Measurements from ENCODE around the gene NCEH1.
"Not testable (repeated sequence)": the region's sequence is repeated elsewhere in the genome, so short reads cannot be mapped to it uniquely, and the experiment has no call there.

The NCEH1 gene

GRCh38 chr3:172609750-172610149 is 101.1 kb downstream of the NCEH1 start:
- DNase-seq (ENCODE audit: low spot score): no peak

DNA sequence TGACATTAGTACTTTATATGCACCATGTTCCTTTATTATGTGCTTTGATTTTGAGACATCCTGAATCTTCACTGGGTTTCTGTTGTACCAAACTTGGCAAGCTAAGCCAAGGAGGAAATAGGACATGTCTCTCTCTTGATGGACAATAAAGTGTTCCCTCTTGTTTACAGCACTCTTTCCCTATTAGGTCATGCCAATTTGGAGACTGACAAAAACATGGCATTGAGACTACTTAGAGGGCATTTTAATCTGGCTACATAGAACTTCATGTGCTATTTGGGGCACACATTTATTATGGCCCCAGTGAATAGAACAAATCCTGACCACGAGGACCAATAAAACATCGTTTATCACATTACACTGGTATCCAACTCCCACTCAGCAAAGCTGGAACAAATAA is 102.3 kb downstream of the NCEH1 start:
- DNase-seq (ENCODE audit: low spot score): no peak

- no peak for DNase-seq (ENCODE audit: low spot score)
Measured at GRCh38 chr3:172607305-172608121, 103.4 kb downstream of the NCEH1 start.

GRCh38 chr3:172606021-172606420 is 104.8 kb downstream of the NCEH1 start:
- no peak for DNase-seq (ENCODE audit: low spot score)

GRCh38 chr3:172604895-172605646 is 105.8 kb downstream of the NCEH1 start:
- no peak for DNase-seq (ENCODE audit: low spot score)

DNA sequence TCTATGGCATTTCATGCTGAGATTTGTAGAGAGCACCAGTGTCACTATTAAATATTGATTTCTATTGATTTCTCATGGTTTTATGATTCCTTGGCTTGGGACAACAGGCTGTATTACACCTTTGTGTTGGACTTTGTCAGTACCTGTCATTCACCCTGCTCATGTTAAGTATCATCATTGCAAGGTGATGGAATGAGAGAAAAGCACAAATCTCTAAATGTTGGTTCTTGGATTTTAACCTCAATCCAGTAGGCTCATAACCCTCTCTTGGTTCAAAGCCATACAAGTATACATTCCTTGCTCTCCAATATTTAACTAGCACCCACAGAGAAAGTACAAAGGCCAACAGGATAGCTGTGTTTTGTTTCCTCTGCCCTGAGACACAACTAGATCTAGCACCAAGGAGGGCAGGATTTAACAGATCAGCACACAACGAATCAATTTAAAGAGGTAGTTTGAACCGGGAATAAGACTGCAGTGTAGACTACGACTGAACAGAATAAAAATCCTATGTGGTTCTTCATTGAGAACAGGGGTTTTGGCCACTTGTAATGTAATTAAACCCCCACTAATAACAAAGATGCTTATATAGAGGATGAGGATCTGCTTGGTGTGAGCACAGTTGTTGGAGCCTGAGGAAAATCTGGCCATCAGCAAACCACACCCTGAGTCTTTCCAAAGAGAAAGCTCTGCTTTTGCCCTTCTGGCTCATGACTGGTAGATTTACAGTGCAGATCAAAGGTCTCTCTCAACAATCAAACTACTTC is 109.6 kb downstream of the NCEH1 start:
- DNase-seq (ENCODE audit: low spot score): no peak

GRCh38 chr3:172600644-172601065 is 110.2 kb downstream of the NCEH1 start:
- DNase-seq (ENCODE audit: low spot score): no peak

DNA sequence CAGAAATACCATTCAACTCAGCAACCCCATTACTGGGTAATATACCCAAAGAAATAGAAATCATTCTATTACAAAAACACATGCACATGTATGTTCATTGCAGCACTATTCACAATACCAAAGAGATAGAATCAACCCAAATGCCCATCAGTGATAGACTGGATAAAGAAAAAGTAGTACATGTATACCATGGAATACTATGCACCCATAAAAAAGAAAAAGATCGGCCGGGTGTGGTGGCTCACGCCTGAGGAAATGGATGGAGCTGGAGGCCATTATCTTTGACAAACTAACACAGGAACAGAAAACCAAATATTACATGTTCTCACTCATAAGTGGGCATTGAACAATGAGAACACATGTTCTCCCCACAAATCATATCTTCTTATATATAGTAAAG is 112.0 kb downstream of the NCEH1 start:
- no peak for DNase-seq (ENCODE audit: low spot score)

- DNase-seq (ENCODE audit: low spot score): no peak
Measured at GRCh38 chr3:172596394-172596706, 114.5 kb downstream of the NCEH1 start.

GRCh38 chr3:172595664-172596393 is 115.0 kb downstream of the NCEH1 start:
- peak; percentile 18 for DNase-seq (ENCODE audit: low spot score)

DNA sequence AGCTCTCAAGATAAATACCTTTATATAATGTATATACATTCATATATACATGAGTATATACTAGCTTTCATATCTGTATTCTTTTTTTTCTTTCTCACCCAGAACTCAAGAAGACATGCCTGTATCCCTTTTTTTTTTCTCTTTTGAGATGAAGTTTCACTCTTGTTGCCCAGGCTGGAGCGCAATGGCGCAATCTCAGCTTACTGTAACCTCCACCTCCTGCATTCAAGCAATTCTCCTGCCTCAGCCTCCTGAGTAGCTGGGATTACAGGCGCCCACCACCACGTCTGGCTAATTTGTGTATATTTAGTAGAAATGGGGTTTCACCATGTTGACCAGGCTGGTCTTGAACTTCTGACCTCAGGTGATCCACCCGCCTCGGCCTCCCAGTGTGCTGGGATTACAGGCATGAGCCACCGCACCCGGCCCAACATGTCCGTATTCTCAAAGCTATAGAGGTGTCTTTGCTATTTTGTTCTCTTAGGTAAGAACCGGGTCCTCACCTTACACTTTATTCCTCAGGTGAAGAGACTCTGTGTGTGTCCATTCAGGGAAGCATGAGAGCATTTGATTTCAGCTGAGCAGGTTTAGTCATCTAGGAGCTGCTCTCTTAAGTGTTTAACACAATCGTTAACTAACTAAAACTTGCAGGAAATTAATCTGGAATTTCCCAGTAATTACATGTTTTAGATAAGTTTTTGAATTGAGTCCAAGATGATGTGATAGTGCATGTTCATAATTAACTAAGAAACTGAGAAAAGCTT is 115.8 kb downstream of the NCEH1 start:
- DNase-seq (ENCODE audit: low spot score): not testable (repeated sequence)

- no peak for DNase-seq (ENCODE audit: low spot score)
Measured at GRCh38 chr3:172592898-172593669, 117.8 kb downstream of the NCEH1 start.

DNA sequence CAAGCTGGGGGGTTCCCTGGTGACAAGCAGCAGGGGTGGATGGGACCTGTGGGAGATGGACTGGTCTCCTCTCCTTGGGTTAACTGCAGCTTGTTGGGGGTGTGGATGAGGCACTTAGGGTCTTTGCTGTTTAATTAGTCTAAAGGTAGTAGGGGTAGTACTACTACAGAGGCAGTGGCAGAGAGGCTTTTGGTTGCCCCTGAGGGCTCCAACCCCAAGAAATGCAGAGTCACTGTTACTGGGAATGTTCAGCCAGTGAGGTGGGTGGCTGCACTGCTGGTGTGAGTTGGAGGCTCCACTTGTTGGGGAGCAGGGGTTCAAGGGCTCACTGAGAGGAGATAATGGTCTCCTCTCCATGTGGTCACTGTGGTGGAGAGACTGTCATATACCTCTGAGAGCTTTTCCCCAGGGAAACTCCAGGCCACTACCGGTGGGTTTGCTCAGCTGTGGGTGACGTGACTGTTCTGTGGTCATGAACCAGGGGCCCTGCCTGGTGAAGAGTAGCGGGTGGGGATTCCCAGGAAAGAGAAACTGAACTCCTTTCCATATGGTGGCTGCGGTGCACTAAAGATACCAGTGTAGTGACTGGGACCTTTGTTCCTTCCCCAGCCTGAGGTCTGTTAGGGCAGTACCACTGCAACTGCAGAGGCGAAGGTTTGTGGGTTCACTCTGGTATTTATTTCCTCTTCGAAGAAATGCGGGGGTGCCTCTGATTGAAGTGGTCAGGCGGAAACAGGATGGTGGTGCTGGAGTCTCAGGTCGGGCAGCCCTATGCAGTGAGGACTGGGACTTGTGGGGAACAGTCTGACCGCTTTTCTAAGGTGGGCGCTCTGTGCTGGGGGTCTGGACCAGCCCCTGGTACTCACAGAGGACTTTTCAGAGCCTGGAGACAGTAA is 118.7 kb downstream of the NCEH1 start:
- no peak for DNase-seq (ENCODE audit: low spot score)

DNA sequence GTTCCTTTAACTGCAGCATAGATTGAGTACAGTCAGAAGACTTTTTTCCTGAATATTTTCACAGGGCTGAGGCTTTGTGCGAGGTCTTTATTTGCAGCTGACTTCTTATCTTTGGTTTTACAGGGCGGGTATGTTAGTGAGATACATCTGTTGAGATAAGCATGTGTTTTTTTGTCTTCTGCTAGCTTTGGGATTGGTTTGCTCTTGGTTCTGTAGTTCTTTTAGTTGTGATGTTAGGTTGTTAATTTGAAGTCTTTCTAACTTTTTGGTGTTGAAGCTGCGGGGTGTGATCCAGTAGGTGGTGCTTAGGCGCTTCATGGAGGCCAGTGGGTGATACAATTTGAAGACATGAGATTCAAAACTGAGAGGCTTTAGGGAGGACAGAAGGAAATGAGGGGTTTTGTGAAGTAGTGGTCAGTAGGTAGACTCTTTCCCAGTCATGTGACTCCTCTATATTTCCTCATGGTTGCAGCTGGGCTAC is 119.7 kb downstream of the NCEH1 start:
- no peak for DNase-seq (ENCODE audit: low spot score)

GRCh38 chr3:172586436-172586835 is 124.4 kb downstream of the NCEH1 start:
- DNase-seq (ENCODE audit: low spot score): no peak

- DNase-seq (ENCODE audit: low spot score): no peak
Measured at GRCh38 chr3:172585954-172586353, 124.9 kb downstream of the NCEH1 start.

DNA sequence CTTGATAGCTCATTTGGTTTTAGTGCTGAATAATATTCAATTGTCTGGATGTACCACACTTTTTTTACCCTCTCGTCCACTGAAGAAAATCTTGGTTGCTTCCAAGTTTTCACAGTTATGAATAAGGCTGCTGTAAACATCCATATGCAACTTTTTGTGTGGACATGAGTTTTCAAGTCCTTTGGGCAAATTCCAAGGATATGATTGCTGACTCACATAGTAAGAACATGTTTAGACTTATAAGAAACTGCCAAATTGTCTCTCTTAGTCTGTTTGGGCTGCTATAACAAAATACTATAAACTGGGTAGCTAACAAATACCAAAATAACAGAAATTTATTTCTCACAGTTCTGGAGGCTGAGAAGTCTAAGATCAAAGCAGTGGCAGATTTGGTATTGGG is 128.2 kb downstream of the NCEH1 start:
- DNase-seq (ENCODE audit: low spot score): no peak

- DNase-seq (ENCODE audit: low spot score): no peak
Measured at GRCh38 chr3:172581757-172582166, 129.1 kb downstream of the NCEH1 start.

DNA sequence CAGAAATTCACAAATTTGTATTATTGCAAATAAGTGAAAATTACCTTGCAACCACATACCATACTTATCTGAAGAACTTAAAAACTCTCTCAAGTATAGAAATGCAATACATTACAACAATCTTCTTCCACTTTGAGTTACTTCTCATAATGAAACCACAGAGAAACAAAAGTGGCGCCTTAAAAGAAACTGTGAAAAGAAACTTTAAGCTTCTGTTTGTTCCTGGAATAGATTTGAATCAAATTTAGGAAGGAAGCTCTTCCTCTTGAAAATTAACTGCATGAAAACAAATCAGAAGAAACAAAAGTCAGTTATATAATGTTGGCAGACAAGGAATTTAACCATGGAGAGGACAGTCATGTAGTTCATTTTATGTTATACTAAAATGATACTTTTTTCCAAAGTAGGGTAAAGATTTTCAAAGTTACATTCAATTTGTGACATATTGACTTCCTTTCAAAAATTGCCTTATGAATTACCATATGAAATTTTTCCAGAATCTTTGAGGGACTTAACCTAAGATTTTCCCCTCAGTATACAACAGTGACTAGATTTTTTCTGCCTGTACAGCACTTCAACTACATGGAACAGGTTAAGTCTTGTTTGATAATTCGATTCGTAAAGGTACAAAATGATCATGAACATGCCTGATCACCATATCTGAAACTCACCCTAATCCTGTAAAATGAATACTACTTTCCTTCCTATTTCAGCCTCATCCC is 130.0 kb downstream of the NCEH1 start:
- no peak for DNase-seq (ENCODE audit: low spot score)
